ENCODE results near the gene NIF3L1. TPM values are rescaled to one million over a fixed set of nuclear protein-coding genes. Genes with fewer than 3 reads are reported as not detected.

NIF3L1 gene
- total and polyA plus RNA-seq, 9 of the 15 experiments (the other 6 are each of a cell fraction or from before 2014, with no cell fraction given): 26.7 to 89.5 (median 45.6) TPM

GRCh38 chr2:200864176-200865034 is 24.8 kb upstream of the NIF3L1 start, which contains the start of gene CLK1 (continued):
- peak; percentile 78 for TF ChIP-seq SMAD4 (CRISPR knock-in tag; conservative IDR thresholded peaks at IDR 0.05)
- TF ChIP-seq ZFP30 (CRISPR knock-in tag; IDR thresholded peaks at IDR 0.05; ENCODE audit: borderline replicate concordance): no peak
- TF ChIP-seq HNRNPUL1 (IDR thresholded peaks at IDR 0.05; ENCODE audit: low read length): no peak
- TF ChIP-seq ZNF511 (CRISPR knock-in tag; IDR thresholded peaks at IDR 0.05): peak; percentile 87
- TF ChIP-seq, protein P1, sequence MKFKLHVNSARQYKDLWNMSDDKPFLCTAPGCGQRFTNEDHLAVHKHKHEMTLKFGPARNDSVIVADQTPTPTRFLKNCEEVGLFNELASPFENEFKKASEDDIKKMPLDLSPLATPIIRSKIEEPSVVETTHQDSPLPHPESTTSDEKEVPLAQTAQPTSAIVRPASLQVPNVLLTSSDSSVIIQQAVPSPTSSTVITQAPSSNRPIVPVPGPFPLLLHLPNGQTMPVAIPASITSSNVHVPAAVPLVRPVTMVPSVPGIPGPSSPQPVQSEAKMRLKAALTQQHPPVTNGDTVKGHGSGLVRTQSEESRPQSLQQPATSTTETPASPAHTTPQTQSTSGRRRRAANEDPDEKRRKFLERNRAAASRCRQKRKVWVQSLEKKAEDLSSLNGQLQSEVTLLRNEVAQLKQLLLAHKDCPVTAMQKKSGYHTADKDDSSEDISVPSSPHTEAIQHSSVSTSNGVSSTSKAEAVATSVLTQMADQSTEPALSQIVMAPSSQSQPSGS (CRISPR knock-in tag; IDR thresholded peaks at IDR 0.05): no peak; the same call in 1 of the 2 replicates
- peak; percentile 67; the same call in 1 of the 2 replicates for TF ChIP-seq ATF7 (IDR thresholded peaks at IDR 0.05)
- 0 out of 2 replicates have a peak, but pooled peaks have one; percentile 9 for TF ChIP-seq EGR1 (conservative IDR thresholded peaks at IDR 0.05)
- TF ChIP-seq RBM14 (IDR thresholded peaks at IDR 0.05; ENCODE audit: borderline replicate concordance, insufficient read depth, low read depth, low read length): 0 out of 2 replicates have a peak, but pooled peaks have one; percentile 94
- no peak for TF ChIP-seq IRF2 (CRISPR knock-in tag; IDR thresholded peaks at IDR 0.05)
- TF ChIP-seq, protein P2, sequence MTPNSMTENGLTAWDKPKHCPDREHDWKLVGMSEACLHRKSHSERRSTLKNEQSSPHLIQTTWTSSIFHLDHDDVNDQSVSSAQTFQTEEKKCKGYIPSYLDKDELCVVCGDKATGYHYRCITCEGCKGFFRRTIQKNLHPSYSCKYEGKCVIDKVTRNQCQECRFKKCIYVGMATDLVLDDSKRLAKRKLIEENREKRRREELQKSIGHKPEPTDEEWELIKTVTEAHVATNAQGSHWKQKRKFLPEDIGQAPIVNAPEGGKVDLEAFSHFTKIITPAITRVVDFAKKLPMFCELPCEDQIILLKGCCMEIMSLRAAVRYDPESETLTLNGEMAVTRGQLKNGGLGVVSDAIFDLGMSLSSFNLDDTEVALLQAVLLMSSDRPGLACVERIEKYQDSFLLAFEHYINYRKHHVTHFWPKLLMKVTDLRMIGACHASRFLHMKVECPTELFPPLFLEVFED (CRISPR knock-in tag; conservative IDR thresholded peaks at IDR 0.05): no peak
- no peak for TF ChIP-seq SMARCA5 (IDR thresholded peaks at IDR 0.05)
- no peak for TF ChIP-seq ETV6 (IDR thresholded peaks at IDR 0.05; ENCODE audit: borderline replicate concordance in 1 of 2, low read depth in 2 of 2, low read length in 1 of 2)
- no peak for TF ChIP-seq ETV6 (CRISPR knock-in tag; IDR thresholded peaks at IDR 0.05; ENCODE audit: borderline replicate concordance)
- TF ChIP-seq, protein P3, sequence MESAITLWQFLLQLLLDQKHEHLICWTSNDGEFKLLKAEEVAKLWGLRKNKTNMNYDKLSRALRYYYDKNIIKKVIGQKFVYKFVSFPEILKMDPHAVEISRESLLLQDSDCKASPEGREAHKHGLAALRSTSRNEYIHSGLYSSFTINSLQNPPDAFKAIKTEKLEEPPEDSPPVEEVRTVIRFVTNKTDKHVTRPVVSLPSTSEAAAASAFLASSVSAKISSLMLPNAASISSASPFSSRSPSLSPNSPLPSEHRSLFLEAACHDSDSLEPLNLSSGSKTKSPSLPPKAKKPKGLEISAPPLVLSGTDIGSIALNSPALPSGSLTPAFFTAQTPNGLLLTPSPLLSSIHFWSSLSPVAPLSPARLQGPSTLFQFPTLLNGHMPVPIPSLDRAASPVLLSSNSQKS (CRISPR knock-in tag; IDR thresholded peaks at IDR 0.05): no peak
- no peak for TF ChIP-seq NR2F6 (CRISPR knock-in tag; IDR thresholded peaks at IDR 0.05)
- TF ChIP-seq C11orf30 (IDR thresholded peaks at IDR 0.05; ENCODE audit: low read depth): peak; percentile 60
- TF ChIP-seq TCFL5 (CRISPR knock-in tag; conservative IDR thresholded peaks at IDR 0.05): no peak
- peak; percentile 90 for TF ChIP-seq SP1 (CRISPR knock-in tag; IDR thresholded peaks at IDR 0.05)
- no peak for TF ChIP-seq NR2C1 (IDR thresholded peaks at IDR 0.05)
- TF ChIP-seq NR2C1 (tag; IDR thresholded peaks at IDR 0.05): no peak
- TF ChIP-seq BHLHE40 (IDR thresholded peaks at IDR 0.05; ENCODE audit: low read length): peak; percentile 82
- no peak for TF ChIP-seq ZNF282 (CRISPR knock-in tag; IDR thresholded peaks at IDR 0.05)

Measured in K562 (cell line).